DMS153 treated with DMSO at 0.1 percent for 48 hours (cell line): ENCODE data around the gene SH3BP5.

Experiments used
- DNase-seq: peaks from one replicate; lab custom pipeline; 2025; ENCODE audit not compliant: unreplicated experiment; lab: John Stamatoyannopoulos, UW

SH3BP5 gene

GRCh38 chr3:15300323-15301078, 31.9 kb downstream of the SH3BP5 start:
- no peak for DNase-seq

DNA sequence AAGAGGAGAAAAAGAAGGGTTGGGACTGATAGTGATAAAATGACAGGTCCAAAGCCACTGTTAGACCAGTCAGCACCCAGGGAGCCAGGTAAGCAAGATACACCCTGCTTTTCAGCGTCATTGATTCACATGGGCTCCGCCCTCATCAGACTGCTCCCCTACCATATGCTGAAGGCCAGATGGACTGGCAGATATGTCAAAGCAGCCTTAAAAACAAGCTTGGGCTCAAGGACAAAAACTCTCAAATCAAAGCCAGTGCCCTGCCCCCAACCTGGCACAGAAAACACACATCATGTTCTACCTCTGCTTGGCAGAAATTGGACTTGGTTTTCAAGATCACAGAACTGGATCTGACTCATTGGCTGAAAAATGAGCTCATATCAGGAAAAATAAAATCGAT, 33.4 kb downstream of the SH3BP5 start:
- no peak for DNase-seq

GRCh38 chr3:15298504-15298903, 33.9 kb downstream of the SH3BP5 start:
- no peak for DNase-seq

- no peak for DNase-seq
These were observed 34.6 kb downstream of the SH3BP5 start for GRCh38 chr3:15297608-15298350.

GRCh38 chr3:15295506-15295905, 36.9 kb downstream of the SH3BP5 start:
- DNase-seq, result no peak

GRCh38 chr3:15294929-15295328, 37.5 kb downstream of the SH3BP5 start:
- no peak for DNase-seq

DNA sequence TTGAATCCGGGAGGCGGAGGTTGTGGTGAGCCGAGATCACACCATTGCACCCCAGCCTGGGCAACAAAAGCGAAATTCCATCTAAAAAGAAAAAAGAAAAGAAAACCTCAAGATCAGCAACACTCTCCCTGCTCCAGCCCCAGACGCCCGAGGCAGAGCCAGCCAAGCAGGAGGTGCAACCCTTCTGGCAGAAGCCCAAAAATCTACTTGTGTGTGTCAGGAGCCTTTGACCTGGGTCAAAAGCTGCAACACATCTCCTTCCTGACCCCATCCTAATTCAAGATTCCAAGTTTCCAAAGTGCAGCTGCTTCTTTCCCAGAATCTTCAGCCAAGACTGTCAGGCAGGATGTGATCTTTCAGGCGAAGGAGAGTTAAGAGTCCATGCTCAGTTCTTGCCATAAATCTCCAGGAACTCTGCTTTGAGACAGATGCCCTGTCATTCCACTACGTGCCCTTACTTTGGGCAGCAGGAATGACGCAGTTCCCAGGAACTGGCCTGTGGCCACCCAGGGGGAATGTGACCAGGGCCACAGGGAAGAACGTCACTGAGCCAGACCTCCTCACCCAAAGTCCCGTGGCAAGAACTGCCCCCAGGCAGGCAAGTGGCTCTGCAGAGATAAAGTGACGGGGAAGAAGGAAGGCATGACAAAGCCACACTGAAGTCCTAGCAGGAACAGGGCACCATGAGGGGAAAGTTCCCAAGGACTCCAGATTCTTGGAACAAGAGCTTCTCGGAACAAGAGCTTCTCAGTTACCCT, 39.4 kb downstream of the SH3BP5 start:
- no peak for DNase-seq

GRCh38 chr3:15291589-15292541, 40.5 kb downstream of the SH3BP5 start:
- DNase-seq, result no peak

GRCh38 chr3:15290736-15291135, 41.6 kb downstream of the SH3BP5 start:
- DNase-seq, result no peak

DNA sequence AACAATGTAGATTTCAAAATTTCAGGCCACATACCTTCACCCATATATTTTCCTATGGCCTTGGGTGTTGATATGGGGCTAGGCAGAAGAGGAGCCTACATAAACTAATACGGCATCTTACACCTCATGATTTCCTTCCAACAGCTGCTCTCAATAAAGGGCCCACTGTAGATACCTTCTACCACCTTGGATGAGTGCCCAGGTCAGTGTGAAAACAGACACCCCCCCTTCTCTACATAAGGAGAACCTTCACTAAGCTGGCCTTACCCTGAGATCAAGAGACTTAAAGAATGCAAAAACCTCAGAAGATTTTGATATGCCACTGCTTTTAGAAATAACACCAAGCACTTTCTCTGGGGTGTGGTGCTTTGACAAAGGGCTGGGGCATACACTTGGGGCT, 42.7 kb downstream of the SH3BP5 start:
- no peak for DNase-seq

GRCh38 chr3:15288331-15289035, 43.9 kb downstream of the SH3BP5 start:
- DNase-seq, result no peak

GRCh38 chr3:15287565-15288330, 44.6 kb downstream of the SH3BP5 start:
- DNase-seq, result no peak

GRCh38 chr3:15286022-15286421, 46.4 kb downstream of the SH3BP5 start:
- DNase-seq, result no peak

- DNase-seq, result peak; percentile 86
These were observed 48.1 kb downstream of the SH3BP5 start for GRCh38 chr3:15284121-15284889.

DNA sequence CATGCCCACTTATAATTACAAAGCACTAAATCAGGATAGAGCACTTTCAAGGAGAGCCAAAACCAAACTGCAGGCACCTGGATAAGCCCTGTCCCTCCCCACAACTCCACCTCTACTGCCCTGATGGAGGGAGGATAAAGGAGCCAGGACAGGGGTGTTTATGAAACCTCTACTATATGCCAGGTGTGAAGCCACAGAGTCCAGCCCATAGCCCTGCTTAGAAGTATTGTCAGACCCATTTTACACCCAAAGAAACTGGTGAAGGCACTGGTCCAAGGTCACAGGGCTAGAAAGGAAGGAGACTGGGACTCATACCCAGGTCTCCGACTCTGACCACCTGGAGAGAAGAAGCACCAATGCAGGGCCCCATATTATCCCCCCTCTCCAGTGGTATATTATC, 48.7 kb downstream of the SH3BP5 start:
- DNase-seq, result no peak

DNA sequence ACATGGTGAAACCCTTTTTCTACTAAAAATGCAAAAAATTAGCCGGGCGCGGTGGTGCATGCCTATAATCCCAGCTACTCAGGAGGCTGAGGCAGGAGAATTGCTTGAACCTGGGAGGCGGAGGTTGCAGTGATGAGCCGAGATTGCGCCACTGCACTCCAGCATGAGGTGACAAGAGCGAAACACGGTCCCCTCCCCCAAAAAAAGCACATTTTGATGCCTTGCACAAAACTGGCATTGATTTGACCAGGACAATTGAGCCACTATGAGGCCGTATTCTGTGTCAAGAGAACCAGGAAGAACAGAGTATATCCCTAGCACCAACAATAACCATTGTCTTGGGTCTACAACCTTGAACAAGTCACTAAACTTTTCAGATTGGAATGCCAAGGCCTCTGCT, 50.6 kb downstream of the SH3BP5 start:
- no peak for DNase-seq

DNA sequence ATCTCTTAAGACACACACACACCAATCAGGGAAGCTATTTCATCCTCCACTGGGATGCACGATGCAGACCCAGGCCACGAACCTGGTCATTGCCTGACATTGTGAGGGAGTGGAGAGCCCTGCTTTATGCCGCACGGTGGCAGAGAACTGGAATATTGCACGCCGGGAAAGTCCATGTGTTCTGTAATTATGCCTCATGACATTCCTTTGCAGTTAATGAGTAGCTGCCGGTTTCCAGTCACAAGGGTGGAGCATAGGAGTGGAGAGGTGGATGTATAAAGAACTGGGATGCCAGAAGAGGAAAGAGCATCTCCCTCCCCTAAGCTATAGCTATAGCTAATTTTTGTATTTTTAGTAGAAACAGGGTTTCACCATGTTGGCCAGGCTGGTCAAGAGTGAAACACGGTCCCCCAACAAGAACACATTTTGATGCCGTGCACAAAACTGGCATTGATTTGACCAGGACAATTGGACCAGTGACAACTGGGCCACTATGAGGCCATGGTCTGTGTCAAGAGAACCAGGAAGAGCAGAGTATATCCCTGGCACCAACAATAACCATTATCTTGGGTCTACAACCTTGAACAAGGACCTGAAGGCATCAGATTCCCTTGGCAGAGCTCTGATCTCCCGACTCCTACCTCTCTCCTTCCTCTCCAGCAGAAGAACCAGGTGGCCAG, 51.4 kb downstream of the SH3BP5 start:
- DNase-seq, result no peak
